Fibroblast of villous mesenchyme (primary cell): ENCODE data around the gene INTS7. TPM values are rescaled to one million over a fixed set of nuclear protein-coding genes. Genes with fewer than 3 reads are reported as not detected.
"Not testable (repeated sequence)": the region's sequence is repeated elsewhere in the genome, so short reads cannot be mapped to it uniquely, and the experiment has no call there.

Experiments
- DNase-seq: peaks from one replicate; pipeline ENCODE4 v3.0.0-alpha.2; 2010; ENCODE audit warnings: low read depth
- H3K4me3 ChIP-seq: 2 replicates; pipeline ENCODE4 v1.5.1; 2011; ENCODE audit warnings: low read depth, mild to moderate bottlenecking, low read length
- CTCF ChIP-seq: IDR thresholded peaks from 2 replicates; pipeline ENCODE4 v1.5.1; 2012; ENCODE audit warnings: low read depth, mild to moderate bottlenecking, low read length; ENCODE audit not compliant: insufficient read depth
- total RNA-seq: library from RNA; depleted of rRNA; stranded (reverse); fragments of >200 nt; gene quantifications from 2 replicates; pipeline ENCODE4 v1.2.3, GENCODE V29; 2012

The INTS7 gene
- total RNA-seq, 1 donor = 22.9 TPM

GRCh38 chr1:212037900-212038299 lies 2.5 kb upstream of the INTS7 start:
- no peak overlapping the region for H3K4me3 ChIP-seq
- no peak for TF ChIP-seq CTCF
- DNase-seq = no peak

- no peak for TF ChIP-seq CTCF
- DNase-seq = peak; percentile 40
Observed at GRCh38 chr1:212035835-212036605, 663 bp upstream of the INTS7 start.

GRCh38 chr1:212034516-212035122 lies 738 bp downstream of the INTS7 start:
- peak overlapping the region; percentile 98 for H3K4me3 ChIP-seq
- DNase-seq = no peak
- TF ChIP-seq CTCF = peak; percentile 70

More at GRCh38 chr1:212035835-212036605, 663 bp upstream of the INTS7 start:
- H3K4me3 ChIP-seq = peak overlapping the region; percentile 98

- DNase-seq = peak; percentile 82
- no peak overlapping the region for H3K4me3 ChIP-seq
- no peak for TF ChIP-seq CTCF
Observed at GRCh38 chr1:212030936-212031528, 4.3 kb downstream of the INTS7 start.

- H3K4me3 ChIP-seq, DNase-seq: not testable (repeated sequence)
Observed at GRCh38 chr1:212027727-212028126, 7.6 kb downstream of the INTS7 start.

- no peak for DNase-seq
- no peak for TF ChIP-seq CTCF
- no peak overlapping the region for H3K4me3 ChIP-seq
Observed at GRCh38 chr1:212024469-212025149, 10.7 kb downstream of the INTS7 start.

GRCh38 chr1:212022908-212023307 lies 12.4 kb downstream of the INTS7 start:
- DNase-seq, H3K4me3 ChIP-seq: not testable (repeated sequence)
